Pancreas (tissue), 10 donors: Measurements from ENCODE around the gene ACAD11. TPM values are rescaled to one million over a fixed set of nuclear protein-coding genes. Genes with fewer than 3 reads are reported as not detected.

ENCODE experiments used
- ATAC-seq, 4 donors: fragments of 200-7000 bp; cut with Tn5 transposase; one replicate each; pipeline versions ENCODE4 v1.8.0 to v1.9.1; 2020; ENCODE audit warnings: mild to moderate bottlenecking in 4 of 4, moderate library complexity in 4 of 4
- DNase-seq, 6 donors: peaks; one replicate each; pipeline ENCODE4 v3.0.0-alpha.2; 2020
- FAIRE-seq: peaks from 2 replicates; lab custom pipeline; 2012; peaks lifted over from hg19 to GRCh38; lab: Jason Lieb, UNC
- H3K27ac ChIP-seq, 4 donors: fragments of 200-600 bp; sonication (generic); 1 replicate in 3 of 4; 2 replicates in 1 of 4; pipeline versions ENCODE4 v1.5.0 to v1.8.0; 2020
- H3K27me3 ChIP-seq, 4 donors: fragments of 200-600 bp; one replicate each; pipeline ENCODE4 v1.8.0; 2021
- H3K36me3 ChIP-seq, 3 donors: fragments of 200-600 bp; sonication (generic) in 1 of 3; one replicate each; pipeline versions ENCODE4 v1.5.0 to v1.8.0; 2020 to 2021
- H3K4me1 ChIP-seq, 3 donors: fragments of 200-600 bp; one replicate each; pipeline ENCODE4 v1.8.0; 2021
- H3K4me3 ChIP-seq, 4 donors: fragments of 200-600 bp; sonication (generic) in 2 of 4; one replicate each; pipeline versions ENCODE4 v1.5.0 to v1.8.0; 2020 to 2021
- H3K9me3 ChIP-seq, 4 donors: fragments of 200-600 bp; one replicate each; pipeline ENCODE4 v1.8.0; 2021
- WGBS, 2 donors: extraction: QIAGEN DNeasy Blood & Tissue Kit; methylation state at CpG; one replicate each; pipeline ENCODE4 v1.1.7; 2013; 5-methylcytosine and 5-hydroxymethylcytosine counted together
- intact Hi-C, 3 donors: fragments of 100-400 bp; cut with DNase I; formaldehyde crosslinking; loops; one replicate each; pipeline versions ENCODE4 v1.11.1 to v1.14.2; 2022
- polyA plus RNA-seq, 2 donors: library from polyadenylated mRNA; stranded (reverse); fragments of 200-250 nt; gene quantifications; one replicate each; pipeline ENCODE4 v1.2.3, GENCODE V29; 2013
- total RNA-seq, 6 donors: library from RNA; stranded (reverse); fragmentation: NEBNext Ultra II Directional in 4 of 6; extraction: Animal tissue kit (Norgen Biotek cat#: 25700) in 4 of 6; gene quantifications; one replicate each; pipeline versions ENCODE4 v1.2.1 to v1.2.4, GENCODE V29; 2021 to 2023
- TF ChIP-seq, protein P1 (sequence below), 4 donors: fragments of 200-600 bp; sonication (generic) in 3 of 4; IDR thresholded peaks; one replicate each; pipeline versions ENCODE4 v1.5.0 to v1.8.0; 2021; ENCODE audit warnings: antibody characterized with exemption in 4 of 4
- donor health status: healthy with polysubstance abuse.
- donor health status: DM: no; HTN: no; CAD: no; lungs with moderate emphysema.
- donor health status: DM: no; HTN: no; CAD: no.
- donor health status: control.
- donor health status: control.
- donor health status: Bipolar disorder and iron deficiency.
- donor health status: DM: yes; HTN: yes; CAD: no.
- donor health status: DM: no; HTN: no; CAD: no.
- donor health status: DM: no; HTN: no; CAD: no.
- donor health status: DM: yes; HTN: yes; CAD: no.

Gene ACAD11
- total and polyA plus RNA-seq, 8 donors: 6.6 to 31.7 (median 12.4) TPM

GRCh38 chr3:132522353-132522752 lies 137.3 kb downstream of the ACAD11 start:
- Histone ChIP-seq H3K27me3 (no peaks in the 10 kb centered on the region), H3K9me3 (no peaks in the 10 kb centered on the region), H3K4me1 (no peaks in the 10 kb centered on the region), H3K27ac (no peak overlapping the region), H3K36me3 (peaks cover 0 to 35% (median 8%) of the 10 kb centered on the region in 3 donors), H3K4me3 (no peak overlapping the region)
- no peak for DNase-seq
- 74 to 87% methylated on average over 3 of the region's 3 CpGs for WGBS, 2 donors
- FAIRE-seq: no peak
- intact Hi-C loops: no loop called here
- TF ChIP-seq, protein P1, sequence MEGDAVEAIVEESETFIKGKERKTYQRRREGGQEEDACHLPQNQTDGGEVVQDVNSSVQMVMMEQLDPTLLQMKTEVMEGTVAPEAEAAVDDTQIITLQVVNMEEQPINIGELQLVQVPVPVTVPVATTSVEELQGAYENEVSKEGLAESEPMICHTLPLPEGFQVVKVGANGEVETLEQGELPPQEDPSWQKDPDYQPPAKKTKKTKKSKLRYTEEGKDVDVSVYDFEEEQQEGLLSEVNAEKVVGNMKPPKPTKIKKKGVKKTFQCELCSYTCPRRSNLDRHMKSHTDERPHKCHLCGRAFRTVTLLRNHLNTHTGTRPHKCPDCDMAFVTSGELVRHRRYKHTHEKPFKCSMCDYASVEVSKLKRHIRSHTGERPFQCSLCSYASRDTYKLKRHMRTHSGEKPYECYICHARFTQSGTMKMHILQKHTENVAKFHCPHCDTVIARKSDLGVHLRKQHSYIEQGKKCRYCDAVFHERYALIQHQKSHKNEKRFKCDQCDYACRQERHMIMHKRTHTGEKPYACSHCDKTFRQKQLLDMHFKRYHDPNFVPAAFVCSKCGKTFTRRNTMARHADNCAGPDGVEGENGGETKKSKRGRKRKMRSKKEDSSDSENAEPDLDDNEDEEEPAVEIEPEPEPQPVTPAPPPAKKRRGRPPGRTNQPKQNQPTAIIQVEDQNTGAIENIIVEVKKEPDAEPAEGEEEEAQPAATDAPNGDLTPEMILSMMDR (IDR thresholded peaks at IDR 0.05): no peak
- ATAC-seq: no peak

GRCh38 chr3:132521901-132522300 lies 137.7 kb downstream of the ACAD11 start:
- Histone ChIP-seq H3K27me3 (no peaks in the 10 kb centered on the region), H3K36me3 (peaks cover 0 to 37% (median 8%) of the 10 kb centered on the region in 3 donors), H3K4me1 (no peaks in the 10 kb centered on the region), H3K9me3 (no peaks in the 10 kb centered on the region), H3K27ac (no peak overlapping the region), H3K4me3 (no peak overlapping the region)
- intact Hi-C loops: no loop called here
- TF ChIP-seq, protein P1 (IDR thresholded peaks at IDR 0.05): no peak
- no peak for ATAC-seq
- WGBS, 2 donors: 45 to 46% methylated on average over 5 of the region's 5 CpGs
- FAIRE-seq: no peak
- DNase-seq: no peak

DNA sequence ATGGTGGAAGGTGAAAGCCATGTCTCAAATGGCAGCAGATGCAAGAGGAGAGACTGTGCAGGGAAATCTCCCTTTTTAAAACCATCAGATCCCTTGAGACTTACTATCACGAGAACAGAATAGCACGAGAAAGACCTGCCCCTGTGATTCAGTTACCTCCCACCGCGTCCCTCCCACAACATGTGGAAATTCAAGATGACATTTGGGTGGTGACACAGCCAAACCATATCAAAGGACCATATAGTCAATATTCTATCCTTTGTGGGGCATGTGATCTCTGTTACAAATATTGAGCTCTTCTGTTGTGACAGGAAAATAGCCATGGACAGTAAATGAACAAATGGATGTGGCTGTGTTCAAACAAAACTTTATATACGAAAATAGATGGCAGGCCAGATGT lies 139.7 kb downstream of the ACAD11 start:
- intact Hi-C loops: no loop called here
- no peak for DNase-seq
- no peak overlapping the region for H3K27ac ChIP-seq
- H3K4me1 ChIP-seq: no peaks in the 10 kb centered on the region
- H3K36me3 ChIP-seq: peaks cover 4 to 32% (median 8%) of the 10 kb centered on the region in 3 donors
- no peak for FAIRE-seq
- H3K4me3 ChIP-seq: no peak overlapping the region
- TF ChIP-seq, protein P1 (IDR thresholded peaks at IDR 0.05): no peak
- no peaks in the 10 kb centered on the region for H3K27me3 ChIP-seq
- WGBS, 2 donors: 89 to 91% methylated on average over 5 of the region's 5 CpGs
- no peak for ATAC-seq
- H3K9me3 ChIP-seq: no peaks in the 10 kb centered on the region

GRCh38 chr3:132517311-132517710 lies 142.3 kb downstream of the ACAD11 start:
- H3K27ac ChIP-seq: no peak overlapping the region
- intact Hi-C loops: no loop called here
- peaks cover 0 to 29% (median 4%) of the 10 kb centered on the region in 3 donors for H3K36me3 ChIP-seq
- 96 to 97% methylated on average over 2 of the region's 2 CpGs for WGBS, 2 donors
- ATAC-seq (no peak), DNase-seq (no peak), FAIRE-seq (no peak)
- TF ChIP-seq, protein P1 (IDR thresholded peaks at IDR 0.05): no peak
- no peaks in the 10 kb centered on the region for H3K27me3 ChIP-seq
- no peaks in the 10 kb centered on the region for H3K9me3 ChIP-seq
- no peak overlapping the region for H3K4me3 ChIP-seq
- no peaks in the 10 kb centered on the region for H3K4me1 ChIP-seq

- WGBS, 2 donors: 93 to 96% methylated on average over 5 of the region's 5 CpGs
- intact Hi-C loops: no loop called here
Observed at GRCh38 chr3:132513057-132513456, 146.6 kb downstream of the ACAD11 start.

More at GRCh38 chr3:132513057-132513456, 146.6 kb downstream of the ACAD11 start:
- Histone ChIP-seq H3K4me1 (no peaks in the 10 kb centered on the region), H3K9me3 (no peaks in the 10 kb centered on the region), H3K27ac (no peak overlapping the region), H3K27me3 (no peaks in the 10 kb centered on the region), H3K4me3 (no peak overlapping the region), H3K36me3 (peaks cover 0 to 20% (median 4%) of the 10 kb centered on the region in 3 donors)
- FAIRE-seq: no peak
- no peak for ATAC-seq
- DNase-seq: no peak
- TF ChIP-seq, protein P1 (IDR thresholded peaks at IDR 0.05): no peak
